H1 (cell line): ENCODE measurements around the gene GCSAM.

Experiments
- ASH2L ChIP-seq: fragments of 200-600, 300-600 bp; sonication (generic); IDR thresholded peaks from one replicate; pipeline ENCODE4 v1.7.1; 2017; ENCODE audit warnings: low read length
- CHD1 ChIP-seq: IDR thresholded peaks from 2 replicates; pipeline ENCODE4 v1.6.1; 2012; ENCODE audit warnings: low read depth, low read length, improper control_type of control experiment
- CTCF ChIP-seq, 3 experiments: IDR thresholded peaks; 1 replicate in 2 of 3; 2 replicates in 1 of 3; pipeline versions ENCODE4 v1.5.1 to v1.6.1; 2011; ENCODE audit warnings: low read length in 3 of 3, mild to moderate bottlenecking in 3 of 3, inconsistent platforms in 2 of 3, low read depth in 1 of 3, moderate library complexity in 1 of 3; ENCODE audit not compliant: insufficient read depth in 1 of 3; ENCODE audit errors: control extremely low read depth in 1 of 3
- EP300 ChIP-seq, 2 experiments: IDR thresholded peaks; 1 replicate in 1 of 2; 2 replicates in 1 of 2; pipeline ENCODE4 v1.6.1; 2011 to 2012; ENCODE audit warnings: low read depth in 2 of 2, low read length in 2 of 2, mild to moderate bottlenecking in 2 of 2, borderline replicate concordance in 1 of 2, inconsistent platforms in 1 of 2, moderate library complexity in 1 of 2
- JUN ChIP-seq: IDR thresholded peaks from 2 replicates; pipeline ENCODE4 v1.6.1; 2011; ENCODE audit warnings: low read depth, mild to moderate bottlenecking, improper control_type of control experiment, low read length
- JUND ChIP-seq: IDR thresholded peaks from 2 replicates; pipeline ENCODE4 v1.6.1; 2011; ENCODE audit warnings: mild to moderate bottlenecking, improper control_type of control experiment, low read length
- MAFK ChIP-seq: IDR thresholded peaks from 2 replicates; pipeline ENCODE4 v1.6.1; 2012; ENCODE audit warnings: low read depth, mild to moderate bottlenecking, improper control_type of control experiment, low read length
- MAX ChIP-seq: IDR thresholded peaks from 2 replicates; pipeline ENCODE4 v1.6.1; 2012; ENCODE audit warnings: inconsistent platforms
- POLR2A ChIP-seq, 2 experiments: IDR thresholded peaks; 1 replicate in 1 of 2; 2 replicates in 1 of 2; pipeline ENCODE4 v1.6.1; 2011; ENCODE audit warnings: low read depth in 2 of 2, low read length in 2 of 2, mild to moderate bottlenecking in 2 of 2; ENCODE audit errors: control extremely low read depth in 1 of 2
- RFX5 ChIP-seq: IDR thresholded peaks from 2 replicates; pipeline ENCODE4 v1.6.1; 2011; ENCODE audit warnings: low read depth, low read length, improper control_type of control experiment, borderline replicate concordance
- SUZ12 ChIP-seq: fragments of 200-600 bp; sonication (generic); IDR thresholded peaks from 2 replicates; pipeline ENCODE4 v1.6.1; 2012; ENCODE audit warnings: mild to moderate bottlenecking, inconsistent platforms, low read length, moderate library complexity, mixed read lengths
- TBP ChIP-seq: IDR thresholded peaks from 2 replicates; pipeline ENCODE4 v1.6.1; 2011; ENCODE audit warnings: low read depth, low read length, improper control_type of control experiment

- TF ChIP-seq CHD1 (no peak), CTCF (IDR thresholded peaks at IDR 0.05; ENCODE audit: control extremely low read depth in 1 of 3, insufficient read depth in 1 of 3, low read depth in 1 of 3, low read length in 3 of 3) (no peak), RFX5 (no peak), ASH2L (no peak), JUN (no peak), JUND (no peak), MAFK (no peak), SUZ12 (no peak), EP300 (IDR thresholded peaks at IDR 0.05; ENCODE audit: borderline replicate concordance in 1 of 2, low read depth in 2 of 2, low read length in 2 of 2) (no peak), POLR2A (IDR thresholded peaks at IDR 0.05; ENCODE audit: control extremely low read depth in 1 of 2, low read depth in 2 of 2, low read length in 2 of 2) (no peak), TBP (no peak), MAX (no peak)
Measured at GRCh38 chr3:112074616-112075497, 58.2 kb downstream of the GCSAM start.
